OCI-LY1 (cell line): ENCODE data around the gene KAT2B.

ENCODE experiments used
- H2AFZ ChIP-seq: fragments of 200-600 bp; sonication (generic), shearing (Covaris generic); 2 replicates; pipeline ENCODE4 v1.6.0; 2014; ENCODE audit warnings: antibody characterized with exemption, mild to moderate bottlenecking, low read length
- H3F3A ChIP-seq: fragments of 200-600 bp; sonication (generic), shearing (Covaris generic); 2 replicates; pipeline ENCODE4 v1.6.0; 2014; ENCODE audit warnings: mild to moderate bottlenecking, antibody characterized with exemption, low read length, moderate library complexity; ENCODE audit not compliant: insufficient read depth
- H3K27ac ChIP-seq: fragments of 200-600 bp; sonication (generic); 2 replicates; pipeline ENCODE4 v1.5.1; 2014; ENCODE audit warnings: low read length, mixed run types, mild to moderate bottlenecking, low read depth; ENCODE audit not compliant: poor library complexity, severe bottlenecking
- H3K27me3 ChIP-seq: fragments of 200-600 bp; sonication (generic); 2 replicates; pipeline ENCODE4 v1.6.0; 2014; ENCODE audit warnings: antibody characterized with exemption, mild to moderate bottlenecking, low read length, moderate library complexity; ENCODE audit not compliant: insufficient read depth
- H3K36me3 ChIP-seq: fragments of 200-600 bp; sonication (generic); 2 replicates; pipeline ENCODE4 v1.6.1; 2014; ENCODE audit warnings: mild to moderate bottlenecking, antibody characterized with exemption, low read length, moderate library complexity, mixed read lengths; ENCODE audit not compliant: insufficient read depth
- H3K4me1 ChIP-seq: fragments of 200-600 bp; sonication (generic); 2 replicates; pipeline ENCODE4 v1.5.1; 2014; ENCODE audit warnings: mild to moderate bottlenecking, low read length, moderate library complexity; ENCODE audit not compliant: insufficient read depth, severe bottlenecking
- H3K4me2 ChIP-seq: fragments of 200-600 bp; sonication (generic), shearing (Covaris generic); 2 replicates; pipeline ENCODE4 v1.6.1; 2014; ENCODE audit warnings: low read length
- H3K4me3 ChIP-seq: fragments of 200-600 bp; sonication (generic); 2 replicates; pipeline ENCODE4 v1.5.1; 2014; ENCODE audit warnings: low read length, low read depth, mild to moderate bottlenecking, mixed read lengths; ENCODE audit not compliant: poor library complexity, severe bottlenecking
- H3K79me2 ChIP-seq: fragments of 200-600 bp; shearing (Covaris generic); 2 replicates; pipeline ENCODE4 v1.6.1; 2016; ENCODE audit warnings: mixed run types, low read length, mixed read lengths; ENCODE audit not compliant: insufficient read depth
- H3K9ac ChIP-seq: fragments of 200-600 bp; sonication (generic), shearing (Covaris generic); 2 replicates; pipeline ENCODE4 v1.6.1; 2014; ENCODE audit warnings: mild to moderate bottlenecking, low read length, mixed read lengths
- H3K9me2 ChIP-seq: fragments of 200-600 bp; sonication (generic), shearing (Covaris generic); 2 replicates; pipeline ENCODE4 v1.6.1; 2014; ENCODE audit warnings: low read depth, mild to moderate bottlenecking, low read length, mixed read lengths
- H3K9me3 ChIP-seq: fragments of 200-600 bp; shearing (Covaris generic); 2 replicates; pipeline ENCODE4 v1.6.1; 2014; ENCODE audit warnings: low read length, mixed read lengths
- H4K20me1 ChIP-seq: fragments of 200-600 bp; sonication (generic), shearing (Covaris generic); 2 replicates; pipeline ENCODE4 v1.6.0; 2016; ENCODE audit warnings: mild to moderate bottlenecking, low read length; ENCODE audit not compliant: insufficient read depth
- EZH2 ChIP-seq: fragments of 200-600 bp; sonication (generic), shearing (Covaris generic); IDR thresholded peaks from 2 replicates; pipeline ENCODE4 v1.8.0; 2017; ENCODE audit warnings: borderline replicate concordance, mixed run types, mild to moderate bottlenecking, antibody characterized with exemption, low read length, moderate library complexity, mixed read lengths
- TF ChIP-seq, protein P1 (sequence below): fragments of 200-600 bp; sonication (generic), shearing (Covaris generic); IDR thresholded peaks from 2 replicates; pipeline ENCODE4 v1.5.1; 2017; ENCODE audit warnings: mild to moderate bottlenecking, antibody characterized with exemption, low read length, moderate library complexity, mixed read lengths

Gene KAT2B

DNA sequence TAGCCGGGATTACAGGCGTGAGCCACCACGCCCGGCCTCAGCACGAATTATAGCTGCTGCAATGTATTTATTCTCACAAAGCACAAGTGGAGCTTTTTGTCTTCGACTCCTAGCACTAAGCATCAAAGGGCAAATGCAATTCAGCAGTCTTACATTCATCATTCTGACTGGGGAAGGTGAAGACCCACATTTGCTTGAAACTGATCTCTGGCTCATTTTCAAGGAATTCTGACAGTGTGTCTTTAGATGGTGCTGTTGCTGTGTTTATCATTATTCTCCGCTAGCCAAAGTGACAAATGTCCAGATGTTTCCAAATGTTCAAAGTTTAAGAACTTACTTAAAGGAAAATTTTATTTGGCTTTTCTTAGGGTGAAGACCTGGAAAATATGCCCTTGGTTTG lies 89.9 kb downstream of the KAT2B start:
- peaks cover 17% of the 10 kb centered on the region; the same call in 1 of the 2 replicates for H3K36me3 ChIP-seq
- no peaks in the 10 kb centered on the region for H3K79me2 ChIP-seq
- no peaks in the 10 kb centered on the region for H3K9me3 ChIP-seq
- no peak overlapping the region for H2AFZ ChIP-seq
- H3K27ac ChIP-seq = no peak overlapping the region
- H3K27me3 ChIP-seq = no peaks in the 10 kb centered on the region
- H3K4me1 ChIP-seq = peaks cover 18% of the 10 kb centered on the region
- TF ChIP-seq EZH2 = no peak
- TF ChIP-seq, protein P1, sequence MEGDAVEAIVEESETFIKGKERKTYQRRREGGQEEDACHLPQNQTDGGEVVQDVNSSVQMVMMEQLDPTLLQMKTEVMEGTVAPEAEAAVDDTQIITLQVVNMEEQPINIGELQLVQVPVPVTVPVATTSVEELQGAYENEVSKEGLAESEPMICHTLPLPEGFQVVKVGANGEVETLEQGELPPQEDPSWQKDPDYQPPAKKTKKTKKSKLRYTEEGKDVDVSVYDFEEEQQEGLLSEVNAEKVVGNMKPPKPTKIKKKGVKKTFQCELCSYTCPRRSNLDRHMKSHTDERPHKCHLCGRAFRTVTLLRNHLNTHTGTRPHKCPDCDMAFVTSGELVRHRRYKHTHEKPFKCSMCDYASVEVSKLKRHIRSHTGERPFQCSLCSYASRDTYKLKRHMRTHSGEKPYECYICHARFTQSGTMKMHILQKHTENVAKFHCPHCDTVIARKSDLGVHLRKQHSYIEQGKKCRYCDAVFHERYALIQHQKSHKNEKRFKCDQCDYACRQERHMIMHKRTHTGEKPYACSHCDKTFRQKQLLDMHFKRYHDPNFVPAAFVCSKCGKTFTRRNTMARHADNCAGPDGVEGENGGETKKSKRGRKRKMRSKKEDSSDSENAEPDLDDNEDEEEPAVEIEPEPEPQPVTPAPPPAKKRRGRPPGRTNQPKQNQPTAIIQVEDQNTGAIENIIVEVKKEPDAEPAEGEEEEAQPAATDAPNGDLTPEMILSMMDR = no peak
- no peak overlapping the region for H3K9ac ChIP-seq
- H3K9me2 ChIP-seq = no peaks in the 10 kb centered on the region
- H3K4me2 ChIP-seq = no peak overlapping the region
- H4K20me1 ChIP-seq = no peaks in the 10 kb centered on the region
- H3F3A ChIP-seq = no peaks in the 10 kb centered on the region
- no peak overlapping the region for H3K4me3 ChIP-seq

DNA sequence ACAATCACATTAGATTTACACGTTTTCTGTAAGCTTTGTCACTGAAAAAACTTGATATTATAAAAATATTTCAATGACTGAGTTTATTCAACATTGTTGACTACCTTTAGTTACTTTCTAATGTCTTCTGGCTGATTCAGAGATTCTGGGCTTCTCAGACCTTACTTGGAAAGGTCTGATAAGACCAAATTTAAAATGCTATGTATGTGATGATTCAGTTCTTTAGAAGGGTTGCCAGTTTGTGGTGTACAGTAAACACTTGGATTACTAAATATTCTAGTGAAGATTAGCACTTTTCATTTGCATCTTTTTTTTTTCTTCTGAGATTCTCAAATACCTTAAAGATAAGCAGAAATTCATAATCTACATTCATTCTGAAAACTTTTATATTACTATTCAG lies 96.0 kb downstream of the KAT2B start:
- no peaks in the 10 kb centered on the region for H4K20me1 ChIP-seq
- H3K4me1 ChIP-seq = no peaks in the 10 kb centered on the region
- no peaks in the 10 kb centered on the region for H3K9me2 ChIP-seq
- no peaks in the 10 kb centered on the region for H3F3A ChIP-seq
- no peak overlapping the region for H3K4me3 ChIP-seq
- peaks cover 15% of the 10 kb centered on the region; the same call in 1 of the 2 replicates for H3K36me3 ChIP-seq
- no peaks in the 10 kb centered on the region for H3K9me3 ChIP-seq
- H3K9ac ChIP-seq = no peak overlapping the region
- no peak overlapping the region for H3K27ac ChIP-seq
- no peaks in the 10 kb centered on the region for H3K27me3 ChIP-seq
- no peak overlapping the region for H2AFZ ChIP-seq
- no peak for TF ChIP-seq EZH2
- no peak overlapping the region for H3K4me2 ChIP-seq
- no peaks in the 10 kb centered on the region for H3K79me2 ChIP-seq

DNA sequence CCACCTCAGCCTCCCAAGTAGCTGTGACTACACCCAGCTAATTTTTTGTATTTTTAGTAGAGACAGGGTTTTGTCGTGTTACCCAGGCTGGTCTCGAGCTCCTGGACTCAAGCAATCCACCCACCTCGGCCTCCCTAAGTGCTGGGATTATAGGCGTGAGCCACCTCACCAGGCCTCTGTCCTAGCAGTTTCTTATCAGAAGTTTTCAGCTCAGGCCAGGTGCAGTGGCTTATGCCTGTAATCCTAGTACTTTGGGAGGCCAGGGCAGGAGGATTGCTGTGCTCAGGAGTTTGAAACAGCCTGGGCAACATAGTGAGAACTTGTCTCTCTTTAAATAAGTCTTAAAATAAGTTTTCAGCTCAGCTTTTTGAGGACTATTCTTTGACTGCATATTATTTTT lies 97.4 kb downstream of the KAT2B start:
- H3K9me3 ChIP-seq = no peaks in the 10 kb centered on the region
- no peak overlapping the region for H3K4me2 ChIP-seq
- no peaks in the 10 kb centered on the region for H3K27me3 ChIP-seq
- peaks cover 20% of the 10 kb centered on the region; the same call in 1 of the 2 replicates for H3K36me3 ChIP-seq
- no peak overlapping the region for H3K27ac ChIP-seq
- no peaks in the 10 kb centered on the region for H3F3A ChIP-seq
- H3K9ac ChIP-seq = no peak overlapping the region
- TF ChIP-seq, protein P1 = no peak
- no peak for TF ChIP-seq EZH2
- H2AFZ ChIP-seq = no peak overlapping the region
- no peaks in the 10 kb centered on the region for H3K4me1 ChIP-seq
- no peak overlapping the region for H3K4me3 ChIP-seq
- no peaks in the 10 kb centered on the region for H3K9me2 ChIP-seq
- H3K79me2 ChIP-seq = no peaks in the 10 kb centered on the region
- H4K20me1 ChIP-seq = no peaks in the 10 kb centered on the region

DNA sequence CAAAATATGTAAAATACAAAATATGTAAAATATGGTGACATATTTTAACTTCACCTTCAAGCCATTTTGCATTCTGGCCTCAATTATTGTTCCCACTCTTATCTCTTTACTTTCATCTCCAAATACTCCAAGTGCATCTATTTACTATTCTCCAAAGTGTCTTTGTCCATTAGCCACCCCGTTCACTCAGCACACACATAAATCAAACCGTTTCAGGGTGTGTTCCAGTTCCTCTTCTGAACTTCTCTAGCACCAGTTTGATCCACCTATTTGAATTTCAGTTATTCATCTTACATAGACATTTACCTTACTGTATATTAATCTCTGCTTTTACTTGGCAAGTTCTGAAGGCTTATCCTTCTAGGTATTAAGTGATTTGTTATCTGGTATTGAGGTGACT lies 100.6 kb downstream of the KAT2B start:
- peaks cover 32% of the 10 kb centered on the region; the same call in 1 of the 2 replicates for H3K36me3 ChIP-seq
- H3K27ac ChIP-seq = no peak overlapping the region
- H3K9ac ChIP-seq = no peak overlapping the region
- H3K4me2 ChIP-seq = no peak overlapping the region
- H4K20me1 ChIP-seq = no peaks in the 10 kb centered on the region
- TF ChIP-seq, protein P1 = no peak
- no peak for TF ChIP-seq EZH2
- H3K4me1 ChIP-seq = no peaks in the 10 kb centered on the region
- H3F3A ChIP-seq = no peaks in the 10 kb centered on the region
- H3K9me2 ChIP-seq = no peaks in the 10 kb centered on the region
- H3K27me3 ChIP-seq = no peaks in the 10 kb centered on the region
- no peaks in the 10 kb centered on the region for H3K9me3 ChIP-seq
- H3K4me3 ChIP-seq = no peak overlapping the region
- H2AFZ ChIP-seq = no peak overlapping the region
- H3K79me2 ChIP-seq = no peaks in the 10 kb centered on the region
